Skeletal muscle cell (primary cell): ENCODE measurements around the gene FAM131A.
A peak's percentile ranks its signal among the peaks of the same experiment; 100 is the strongest.

ENCODE experiments used
- DNase-seq: peaks from one replicate; pipeline ENCODE4 v3.0.0-alpha.2; 2010; ENCODE audit warnings: low read depth
- H3K4me3 ChIP-seq: 2 replicates; pipeline ENCODE4 v1.5.1; 2011; ENCODE audit warnings: low read depth, mild to moderate bottlenecking, control low read depth, low read length, moderate library complexity

The FAM131A gene

DNA sequence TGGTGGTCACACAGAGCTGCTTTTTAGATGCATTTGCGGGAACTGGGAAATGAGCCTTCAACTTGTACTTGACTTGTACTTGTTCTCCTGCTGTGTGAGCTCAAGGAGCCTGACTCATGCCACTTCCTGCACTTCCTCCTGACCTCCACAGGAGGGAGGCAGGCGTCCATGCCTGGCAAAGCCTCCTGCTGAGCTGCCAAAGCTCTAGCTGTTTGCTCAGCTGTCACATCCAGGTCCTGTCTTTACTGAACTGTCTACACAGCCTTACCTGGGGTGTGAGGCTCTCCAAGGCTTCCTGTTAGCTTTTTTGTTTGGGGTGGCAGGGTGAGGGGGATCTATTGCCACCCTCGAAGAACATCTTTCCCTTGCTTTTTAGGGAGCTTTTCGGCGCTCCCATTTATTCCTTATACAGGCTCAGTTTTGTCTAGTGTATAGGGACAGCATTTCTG is 34.2 kb downstream of the FAM131A start:
- peak; percentile 64 for DNase-seq

DNA sequence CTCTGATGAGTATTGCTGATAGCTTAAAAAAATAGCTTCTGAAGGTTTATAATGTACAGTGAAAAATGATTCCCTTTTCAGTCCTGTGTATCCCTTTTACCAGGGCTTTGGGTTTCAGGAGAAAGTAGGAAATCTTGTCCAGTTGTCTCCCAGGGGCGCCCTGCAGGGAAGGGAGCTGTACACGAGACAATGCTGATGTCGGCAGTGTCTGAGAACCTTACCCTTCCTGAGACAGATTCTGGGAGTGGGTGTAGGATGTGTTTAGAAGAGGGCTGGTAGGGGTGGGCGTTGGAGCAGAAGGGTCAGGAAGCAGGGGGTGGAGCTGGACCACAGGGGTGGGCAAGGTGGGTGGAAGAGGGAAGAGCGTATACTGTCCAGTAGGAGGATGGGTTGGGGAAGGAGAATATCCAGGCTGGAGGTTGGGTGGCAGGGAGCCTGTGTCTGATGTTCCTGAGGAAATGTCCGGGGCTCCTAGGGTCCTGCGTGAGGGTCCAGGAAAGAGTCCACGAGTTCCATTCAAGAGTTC is 35.0 kb downstream of the FAM131A start:
- DNase-seq = no peak
- no peak overlapping the region for H3K4me3 ChIP-seq

More for the DNA sequence above, 34.2 kb downstream of the FAM131A start:
- H3K4me3 ChIP-seq = no peak overlapping the region

DNA sequence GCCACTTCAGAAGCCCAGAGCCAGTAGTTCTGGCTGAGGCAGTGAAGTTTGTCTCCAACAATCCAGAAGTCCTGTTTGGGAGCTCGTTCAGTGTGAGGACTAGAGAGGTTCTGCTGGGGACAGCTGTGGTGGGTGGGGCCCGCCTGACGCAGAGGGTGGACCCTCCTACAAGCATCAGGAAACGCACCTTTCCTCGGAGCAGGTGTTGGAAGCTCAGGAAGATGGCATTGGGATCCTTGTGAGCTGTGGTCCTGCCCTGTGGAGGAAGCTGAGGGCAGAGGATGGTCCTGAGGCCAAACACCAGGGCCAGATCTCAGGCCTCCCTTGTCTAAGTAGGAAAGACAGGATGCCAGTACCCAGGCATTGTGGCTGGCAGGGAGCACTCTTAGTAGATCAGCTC is 35.5 kb downstream of the FAM131A start:
- DNase-seq = no peak
- H3K4me3 ChIP-seq = no peak overlapping the region

DNA sequence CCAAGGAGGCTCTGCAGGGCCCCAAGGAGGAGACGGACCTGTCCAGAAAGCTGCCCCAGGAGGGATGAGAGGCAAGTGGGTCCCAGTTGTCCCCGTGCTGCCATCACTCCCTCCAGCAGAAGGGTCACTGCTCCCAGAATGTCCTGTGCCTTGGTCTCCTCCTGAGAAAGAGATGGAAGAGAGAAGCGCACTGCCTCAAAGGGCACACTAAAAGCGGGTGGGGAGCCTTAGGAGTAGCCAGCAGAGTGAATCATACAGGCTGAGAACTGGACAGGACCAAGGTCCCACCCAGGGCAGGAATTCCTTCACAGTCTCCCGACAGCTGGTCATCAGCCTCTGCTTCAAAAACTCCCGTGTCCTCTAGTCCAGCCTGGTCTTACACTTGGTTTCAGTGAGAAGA is 36.0 kb downstream of the FAM131A start:
- no peak for DNase-seq
- no peak overlapping the region for H3K4me3 ChIP-seq

DNA sequence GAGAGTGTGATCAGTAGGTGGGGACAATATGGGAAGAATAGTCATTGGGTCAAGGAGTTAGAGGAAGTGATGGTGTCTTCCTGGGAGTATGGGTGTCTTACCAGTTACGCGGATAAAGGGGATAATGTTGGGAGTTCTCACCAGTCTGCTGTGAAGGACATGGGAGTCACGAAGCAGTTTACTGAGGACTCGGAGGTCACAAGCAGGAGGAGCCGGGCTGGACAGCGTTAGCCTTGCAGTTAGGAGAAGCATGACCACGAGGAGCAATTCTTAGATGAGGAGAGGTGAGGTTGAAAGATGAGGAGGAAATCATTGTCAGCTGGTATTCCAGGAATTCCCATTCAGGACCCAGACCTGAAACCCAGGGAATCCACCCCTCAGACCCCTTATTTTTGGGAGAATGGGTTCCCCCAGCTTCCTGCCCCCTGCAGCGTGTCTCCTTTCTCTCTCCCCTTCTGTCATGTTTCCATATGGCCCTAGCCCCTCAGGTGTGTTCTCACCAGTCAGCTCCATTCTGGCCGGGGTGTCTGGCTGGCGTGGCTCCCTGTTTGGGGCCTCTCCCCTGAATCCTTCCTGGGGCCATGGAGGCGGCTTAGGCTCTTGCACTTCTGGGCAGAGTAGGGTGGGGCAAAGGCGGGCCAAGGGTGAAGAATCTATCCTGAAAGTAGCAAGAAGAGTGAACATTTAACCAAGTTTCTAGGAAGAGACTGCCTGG is 38.5 kb downstream of the FAM131A start:
- no peak for DNase-seq
- no peak overlapping the region for H3K4me3 ChIP-seq

- no peak for DNase-seq
- H3K4me3 ChIP-seq = no peak overlapping the region
These were observed 40.0 kb downstream of the FAM131A start for GRCh38 chr3:184377374-184377773.

GRCh38 chr3:184377882-184378445 is 40.6 kb downstream of the FAM131A start, which contains the start of gene THPO:
THPO (minus strand) TSS chr3:184378207; CDS start chr3:184376259, 1,948 bp downstream.
- H3K4me3 ChIP-seq = no peak within 1 kb of the TSS
- DNase-seq = no peak

GRCh38 chr3:184378651-184379357 is 41.4 kb downstream of the FAM131A start:
- H3K4me3 ChIP-seq = no peak overlapping the region
- DNase-seq = no peak

DNA sequence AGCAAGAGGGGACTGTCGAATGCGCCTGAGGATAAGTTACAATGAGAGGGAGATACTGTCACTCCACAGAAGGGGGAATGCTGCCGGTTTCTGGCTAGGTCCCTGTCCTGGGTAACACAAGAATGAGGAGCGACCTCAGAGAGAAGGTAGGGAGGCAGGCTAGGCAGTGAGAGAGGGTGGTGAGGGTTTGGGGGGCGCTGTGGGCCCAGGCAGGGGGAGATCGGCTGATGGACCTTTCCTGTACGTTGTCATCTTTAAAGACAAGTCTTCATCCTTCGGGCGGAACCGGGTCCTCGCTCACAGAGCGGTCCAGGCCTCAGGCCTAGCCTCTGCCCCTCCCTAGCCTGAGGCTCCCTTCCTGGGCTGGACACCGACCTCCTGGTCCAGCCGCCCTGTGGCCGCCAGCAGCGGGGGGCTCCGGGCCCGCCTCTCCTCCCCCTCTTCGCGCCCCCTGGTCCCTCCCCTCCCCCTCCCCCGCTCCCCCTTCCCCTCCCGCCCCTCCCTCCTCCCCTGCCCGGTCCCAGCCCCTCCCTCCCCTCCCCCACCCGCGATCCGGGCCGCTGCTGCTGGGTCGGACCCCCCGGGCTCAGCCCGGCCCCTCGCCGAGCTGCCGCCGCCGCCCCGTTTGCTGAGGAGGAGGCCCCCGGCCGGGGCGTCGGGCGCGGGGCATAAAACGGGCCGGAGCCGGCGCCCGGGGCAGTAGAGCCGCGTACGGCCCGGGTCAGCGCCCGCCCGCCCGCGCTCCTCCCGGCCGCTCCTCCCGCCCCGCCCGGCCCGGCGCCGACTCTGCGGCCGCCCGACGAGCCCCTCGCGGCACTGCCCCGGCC is 42.2 kb downstream of the FAM131A start, which contains the start of gene CHRD:
TSS of gene CHRD (plus strand) at position 697 of the 827 bp plus-strand sequence. CDS start 265 bp downstream, outside the sequence.
- DNase-seq = no peak
- H3K4me3 ChIP-seq = peak within 1 kb of the TSS; percentile 36

DNA sequence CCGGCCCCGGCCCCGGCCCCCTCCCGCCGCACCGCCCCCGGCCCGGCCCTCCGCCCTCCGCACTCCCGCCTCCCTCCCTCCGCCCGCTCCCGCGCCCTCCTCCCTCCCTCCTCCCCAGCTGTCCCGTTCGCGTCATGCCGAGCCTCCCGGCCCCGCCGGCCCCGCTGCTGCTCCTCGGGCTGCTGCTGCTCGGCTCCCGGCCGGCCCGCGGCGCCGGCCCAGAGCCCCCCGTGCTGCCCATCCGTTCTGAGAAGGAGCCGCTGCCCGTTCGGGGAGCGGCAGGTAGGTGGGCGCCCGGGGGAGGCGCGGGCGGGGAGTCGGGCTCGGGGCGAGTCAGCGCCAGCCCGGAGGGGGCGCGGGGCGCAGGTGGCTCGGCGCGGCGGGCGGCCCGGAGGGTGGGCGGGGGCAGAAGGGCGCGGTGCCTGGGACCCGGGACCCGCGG is 42.8 kb downstream of the FAM131A start:
- peak overlapping the region; percentile 36 for H3K4me3 ChIP-seq
- no peak for DNase-seq

DNA sequence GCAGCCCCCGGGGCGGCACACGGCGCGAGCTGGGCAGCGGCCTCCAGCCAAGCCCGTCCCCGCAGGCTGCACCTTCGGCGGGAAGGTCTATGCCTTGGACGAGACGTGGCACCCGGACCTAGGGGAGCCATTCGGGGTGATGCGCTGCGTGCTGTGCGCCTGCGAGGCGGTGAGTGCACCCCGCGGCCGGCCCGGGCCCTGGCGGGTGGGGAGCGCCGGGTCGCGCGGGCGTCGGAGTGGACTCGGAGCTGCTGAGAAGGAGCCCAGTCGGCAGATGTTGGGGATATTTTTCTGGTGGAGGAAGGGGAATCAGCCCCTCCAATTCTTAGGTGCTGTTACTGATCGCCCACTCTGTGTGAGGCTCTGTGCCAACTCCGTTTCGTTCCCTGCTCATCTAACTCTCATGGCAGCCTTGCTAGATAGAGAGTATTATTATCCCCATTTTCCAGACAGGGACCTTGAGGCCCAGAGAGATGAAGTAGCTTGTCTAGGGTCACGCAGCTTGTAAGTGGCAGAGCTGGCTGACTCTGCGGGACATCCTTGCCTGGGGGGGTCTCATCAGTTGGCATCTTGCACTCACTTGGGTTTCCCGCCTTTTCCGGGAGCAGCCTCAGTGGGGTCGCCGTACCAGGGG is 43.3 kb downstream of the FAM131A start:
- no peak for DNase-seq
- peak overlapping the region; percentile 36 for H3K4me3 ChIP-seq

DNA sequence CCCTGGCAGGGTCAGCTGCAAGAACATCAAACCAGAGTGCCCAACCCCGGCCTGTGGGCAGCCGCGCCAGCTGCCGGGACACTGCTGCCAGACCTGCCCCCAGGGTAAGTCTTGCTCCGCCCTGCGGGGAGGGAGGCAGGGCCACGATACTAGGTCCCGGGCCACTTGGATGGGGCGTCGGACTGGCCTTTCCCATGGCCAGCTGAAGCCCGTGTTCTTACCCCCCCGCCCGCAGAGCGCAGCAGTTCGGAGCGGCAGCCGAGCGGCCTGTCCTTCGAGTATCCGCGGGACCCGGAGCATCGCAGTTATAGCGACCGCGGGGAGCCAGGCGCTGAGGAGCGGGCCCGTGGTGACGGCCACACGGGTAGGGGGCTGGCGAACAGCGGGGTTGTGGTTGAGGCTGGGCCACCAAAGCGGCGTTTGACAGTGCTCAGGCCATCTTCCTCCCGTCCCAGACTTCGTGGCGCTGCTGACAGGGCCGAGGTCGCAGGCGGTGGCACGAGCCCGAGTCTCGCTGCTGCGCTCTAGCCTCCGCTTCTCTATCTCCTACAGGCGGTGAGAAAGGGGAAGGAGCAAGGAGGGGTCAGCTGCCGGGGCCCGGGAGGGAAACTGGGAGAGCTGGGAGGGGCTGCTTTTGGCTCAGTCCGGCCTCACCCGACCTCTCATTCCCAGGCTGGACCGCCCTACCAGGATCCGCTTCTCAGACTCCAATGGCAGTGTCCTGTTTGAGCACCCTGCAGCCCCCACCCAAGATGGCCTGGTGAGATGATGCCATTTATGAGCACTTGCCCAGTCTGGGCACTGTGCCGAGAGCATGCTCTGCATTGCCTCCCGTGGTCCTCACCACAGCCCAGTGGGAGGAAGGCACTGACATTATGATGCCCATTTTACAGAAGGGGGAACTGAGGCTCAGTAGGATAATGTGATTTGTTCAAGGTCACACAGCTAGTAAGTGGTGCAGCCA is 44.1 kb downstream of the FAM131A start:
- H3K4me3 ChIP-seq = no peak overlapping the region
- DNase-seq = no peak

GRCh38 chr3:184382326-184383032 is 45.1 kb downstream of the FAM131A start:
- no peak for DNase-seq
- H3K4me3 ChIP-seq = no peak overlapping the region

GRCh38 chr3:184383033-184383740 is 45.8 kb downstream of the FAM131A start:
- DNase-seq = no peak

GRCh38 chr3:184384342-184384741 is 46.9 kb downstream of the FAM131A start:
- no peak for DNase-seq

More at GRCh38 chr3:184383033-184383740, 45.8 kb downstream of the FAM131A start:
- H3K4me3 ChIP-seq = no peak overlapping the region

DNA sequence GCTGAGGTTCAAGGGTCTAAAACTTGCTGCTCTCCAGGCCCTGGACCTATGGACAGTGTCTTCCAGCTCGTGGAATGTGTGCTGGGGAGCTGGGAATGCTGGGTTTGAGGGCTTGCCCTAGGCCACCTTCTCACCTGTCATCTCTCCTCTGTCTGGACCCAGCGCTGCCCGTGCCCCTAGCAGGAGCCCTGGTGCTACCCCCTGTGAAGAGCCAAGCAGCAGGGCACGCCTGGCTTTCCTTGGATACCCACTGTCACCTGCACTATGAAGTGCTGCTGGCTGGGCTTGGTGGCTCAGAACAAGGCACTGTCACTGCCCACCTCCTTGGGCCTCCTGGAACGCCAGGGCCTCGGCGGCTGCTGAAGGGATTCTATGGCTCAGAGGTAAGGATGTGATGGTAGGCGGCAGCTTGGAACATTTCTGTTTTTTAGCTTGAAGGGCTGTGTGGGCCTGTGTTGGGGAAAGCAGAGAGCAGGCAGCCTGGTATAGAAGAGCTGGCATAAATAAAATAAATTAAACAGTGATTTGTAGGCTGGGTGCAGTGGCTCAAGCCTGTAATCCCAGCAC is 47.5 kb downstream of the FAM131A start:
- no peak for DNase-seq
- H3K4me3 ChIP-seq = no peak overlapping the region

More at GRCh38 chr3:184384342-184384741, 46.9 kb downstream of the FAM131A start:
- H3K4me3 ChIP-seq = no peak overlapping the region
